KMS-11 (cell line): ENCODE data around the gene ICA1L.
"Not testable (repeated sequence)": the region's sequence is repeated elsewhere in the genome, so short reads cannot be mapped to it uniquely, and the experiment has no call there.

Source experiments
- H2AFZ ChIP-seq: fragments of 200-600 bp; sonication (generic); 2 replicates; pipeline ENCODE4 v1.6.1; 2016; ENCODE audit warnings: antibody characterized with exemption, mixed run types, low read depth
- H3K27ac ChIP-seq: fragments of 200-600 bp; sonication (generic); 2 replicates; pipeline ENCODE4 v1.6.1; 2016; ENCODE audit warnings: mild to moderate bottlenecking, mixed run types
- H3K27me3 ChIP-seq: fragments of 200-600 bp; sonication (generic); 2 replicates; pipeline ENCODE4 v1.6.1; 2017; ENCODE audit warnings: mild to moderate bottlenecking, low read depth, mixed run types, moderate library complexity; ENCODE audit not compliant: insufficient read depth
- H3K36me3 ChIP-seq: fragments of 200-600 bp; sonication (generic); 2 replicates; pipeline ENCODE4 v1.6.1; 2017; ENCODE audit warnings: mild to moderate bottlenecking, mixed run types; ENCODE audit not compliant: insufficient read depth
- H3K4me1 ChIP-seq: fragments of 200-600 bp; sonication (generic); 2 replicates; pipeline ENCODE4 v1.6.1; 2016; ENCODE audit warnings: mild to moderate bottlenecking, low read depth, mixed run types; ENCODE audit not compliant: poor library complexity, severe bottlenecking
- H3K4me2 ChIP-seq: fragments of 200-600 bp; sonication (generic); 2 replicates; pipeline ENCODE4 v1.7.0; 2016; ENCODE audit warnings: mild to moderate bottlenecking, mixed run types
- H3K4me3 ChIP-seq: fragments of 200-600 bp; sonication (generic); IDR thresholded peaks from 2 replicates; pipeline ENCODE4 v1.6.1; 2017; ENCODE audit warnings: low read depth, low read length, mixed read lengths; ENCODE audit not compliant: insufficient read depth
- H3K79me2 ChIP-seq: fragments of 200-600 bp; sonication (generic); 2 replicates; pipeline ENCODE4 v1.6.1; 2016; ENCODE audit warnings: low read depth, mixed run types; ENCODE audit not compliant: insufficient read depth
- H3K9ac ChIP-seq: fragments of 200-600 bp; sonication (generic); 2 replicates; pipeline ENCODE4 v1.6.1; 2016; ENCODE audit warnings: mild to moderate bottlenecking, mixed run types
- H4K20me1 ChIP-seq: fragments of 200-600 bp; sonication (generic); 2 replicates; pipeline ENCODE4 v1.6.1; 2016; ENCODE audit warnings: mild to moderate bottlenecking, mixed run types; ENCODE audit not compliant: insufficient read depth
- CTCF ChIP-seq: fragments of 200-600 bp; sonication (generic); conservative IDR thresholded peaks from 2 replicates; pipeline ENCODE4 v1.6.1; 2017; ENCODE audit warnings: low read depth, mild to moderate bottlenecking, antibody characterized with exemption, low read length, moderate library complexity, mixed read lengths

ICA1L gene

GRCh38 chr2:202871300-202872141, at the start of gene ICA1L:
TSS of gene ICA1L (minus strand) at chr2:202871766. CDS start at chr2:202829009, 42,757 bp downstream.
- Histone ChIP-seq H3K4me1 (peaks cover 19% of the 10 kb centered on the region), H3K9ac (peak within 1 kb of the TSS; percentile 83), H4K20me1 (no peaks in the 10 kb centered on the region), H3K36me3 (no peaks in the 10 kb centered on the region), H3K79me2 (no peaks in the 10 kb centered on the region), H3K4me3 (peak within 1 kb of the TSS; percentile 89), H3K27ac (peak within 1 kb of the TSS; percentile 71), H2AFZ (peak within 1 kb of the TSS; percentile 100), H3K4me2 (peak within 1 kb of the TSS; percentile 88), H3K27me3 (no peaks in the 10 kb centered on the region)
- no peak for TF ChIP-seq CTCF

- H4K20me1 ChIP-seq, result no peaks in the 10 kb centered on the region
- TF ChIP-seq CTCF, result no peak
- H2AFZ ChIP-seq, result no peak overlapping the region
- H3K27ac ChIP-seq, result no peak overlapping the region
- no peak overlapping the region for H3K4me3 ChIP-seq
- no peaks in the 10 kb centered on the region for H3K36me3 ChIP-seq
- H3K27me3 ChIP-seq, result no peaks in the 10 kb centered on the region
- H3K79me2 ChIP-seq, result no peaks in the 10 kb centered on the region
- no peak overlapping the region for H3K9ac ChIP-seq
- no peaks in the 10 kb centered on the region for H3K4me1 ChIP-seq
- H3K4me2 ChIP-seq, result no peak overlapping the region
Observed at GRCh38 chr2:202918860-202919259, 47.3 kb upstream of the ICA1L start.

- not testable (repeated sequence) for H4K20me1 ChIP-seq, H3K27me3 ChIP-seq, H3K4me3 ChIP-seq, H3K36me3 ChIP-seq
- H3K4me2 ChIP-seq, result peak overlapping the region; percentile 67
- H2AFZ ChIP-seq, result peak overlapping the region; percentile 37; the same call in 1 of the 2 replicates
- H3K9ac ChIP-seq, result peak overlapping the region; percentile 91; the same call in 1 of the 2 replicates
- peaks cover 40% of the 10 kb centered on the region for H3K79me2 ChIP-seq
- H3K4me1 ChIP-seq, result peaks cover 16% of the 10 kb centered on the region
- H3K27ac ChIP-seq, result peak overlapping the region; percentile 71
Observed at GRCh38 chr2:202912342-202913201, 41.0 kb upstream of the ICA1L start.

GRCh38 chr2:202911512-202912341, 40.2 kb upstream of the ICA1L start, which contains the start of the genes CARF and WDR12:
TSS of gene CARF (plus strand) at chr2:202912275. CDS start at chr2:202941903, 29,628 bp downstream.
TSS of gene WDR12 (minus strand) at chr2:202911673. CDS start at chr2:202911476, 197 bp downstream.
- no peaks in the 10 kb centered on the region for H3K27me3 ChIP-seq
- H3K4me1 ChIP-seq, result peaks cover 16% of the 10 kb centered on the region
- H4K20me1 ChIP-seq, result no peaks in the 10 kb centered on the region
- H3K27ac ChIP-seq, result peak within 1 kb of the TSS; percentile 71
- peak within 1 kb of the TSS; percentile 58 for H3K4me3 ChIP-seq
- H3K79me2 ChIP-seq, result peaks cover 42% of the 10 kb centered on the region
- H3K4me2 ChIP-seq, result peak within 1 kb of the TSS; percentile 67
- H2AFZ ChIP-seq, result peak within 1 kb of the TSS; percentile 71
- no peak for TF ChIP-seq CTCF
- H3K9ac ChIP-seq, result peak within 1 kb of the TSS; percentile 91
- peaks cover 3% of the 10 kb centered on the region; the same call in 1 of the 2 replicates for H3K36me3 ChIP-seq
